NCI-H2081 (cell line): Measurements from ENCODE around the gene KRT36.

Experiments used
- DNase-seq, 2 experiments: peaks; one replicate each; lab custom pipeline; 2025; lab: John Stamatoyannopoulos, UW

The KRT36 gene

GRCh38 chr17:41500131-41500911 is 10.6 kb upstream of the KRT36 start:
- DNase-seq = no peak

GRCh38 chr17:41499714-41500113 is 10.0 kb upstream of the KRT36 start:
- no peak for DNase-seq

- no peak for DNase-seq
Measured at GRCh38 chr17:41498276-41498675, 8.6 kb upstream of the KRT36 start.

- peak in 1 of 2 experiments; percentile 40 for DNase-seq
Measured at GRCh38 chr17:41496803-41497484, 7.2 kb upstream of the KRT36 start.

GRCh38 chr17:41494524-41494923 is 4.8 kb upstream of the KRT36 start:
- DNase-seq = no peak

GRCh38 chr17:41492771-41493170 is 3.1 kb upstream of the KRT36 start:
- DNase-seq = peak; percentile 17 to 74

GRCh38 chr17:41492351-41492750 is 2.6 kb upstream of the KRT36 start:
- DNase-seq = no peak

GRCh38 chr17:41491476-41491875 is 1.8 kb upstream of the KRT36 start:
- no peak for DNase-seq

- DNase-seq = no peak
Measured at GRCh38 chr17:41490000-41490990, 585 bp upstream of the KRT36 start.

- no peak for DNase-seq
Measured at GRCh38 chr17:41486809-41487530, 2.7 kb downstream of the KRT36 start.

- no peak for DNase-seq
Measured at GRCh38 chr17:41486316-41486715, 3.4 kb downstream of the KRT36 start.

GRCh38 chr17:41484920-41485904 is 4.5 kb downstream of the KRT36 start:
- DNase-seq = no peak

- no peak for DNase-seq
Measured at GRCh38 chr17:41483991-41484826, 5.5 kb downstream of the KRT36 start.

- DNase-seq = no peak
Measured at GRCh38 chr17:41483531-41483930, 6.2 kb downstream of the KRT36 start.

GRCh38 chr17:41481036-41481435 is 8.7 kb downstream of the KRT36 start, which contains the start of gene KRT35:
TSS of gene KRT35 (minus strand) at chr17:41481151. CDS start at chr17:41481097, 54 bp downstream.
- no peak for DNase-seq

- no peak for DNase-seq
Measured at GRCh38 chr17:41480581-41480980, 9.1 kb downstream of the KRT36 start.

- DNase-seq = no peak
Measured at GRCh38 chr17:41480136-41480535, 9.6 kb downstream of the KRT36 start.

GRCh38 chr17:41478237-41478636 is 11.5 kb downstream of the KRT36 start:
- DNase-seq = no peak
